NCI-H524 (cell line): Measurements from ENCODE around the gene ARID5B.

Experiments used
- DNase-seq, 2 experiments: peaks; one replicate each; lab custom pipeline; 2025; lab: John Stamatoyannopoulos, UW

The ARID5B gene

DNA sequence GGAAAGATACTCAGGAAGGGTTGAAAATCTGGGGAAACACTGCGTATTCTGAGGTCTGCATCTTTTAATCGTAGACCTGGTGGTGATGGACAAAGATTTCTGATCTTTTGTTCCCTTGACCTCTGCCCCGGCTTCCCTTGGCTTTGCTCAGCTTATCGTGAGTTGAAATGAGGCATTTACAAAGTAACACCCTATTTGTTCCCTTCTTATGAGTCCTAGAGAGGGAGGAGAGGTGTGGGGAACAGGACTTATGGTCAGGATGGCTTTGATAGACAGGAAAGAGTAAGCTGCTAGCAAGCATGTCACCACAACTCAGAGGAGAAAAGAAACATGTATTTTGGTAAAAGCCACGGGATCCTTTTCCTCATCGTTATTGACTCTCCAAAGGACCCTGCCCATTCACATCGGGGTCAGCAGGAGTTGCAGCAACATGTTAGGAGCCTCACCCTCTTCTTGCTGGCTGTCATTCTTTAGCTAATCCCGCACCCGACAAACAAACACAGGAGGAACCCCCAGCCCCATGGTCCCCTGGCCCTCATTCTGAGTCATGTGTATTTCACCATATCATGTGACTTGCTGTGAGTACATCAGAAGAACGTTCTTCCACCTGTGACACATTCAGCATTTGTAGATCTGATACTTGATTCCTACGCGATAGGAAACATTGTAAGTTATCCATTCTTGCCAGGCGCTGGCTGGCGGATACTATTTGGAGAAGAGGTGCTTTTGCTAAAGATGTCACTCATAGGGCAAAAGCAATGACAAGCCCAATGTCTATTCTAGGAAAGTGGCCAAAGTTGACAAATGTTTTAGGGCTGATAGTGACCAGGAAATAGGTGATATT lies 197.0 kb downstream of the ARID5B start:
- DNase-seq = no peak

DNA sequence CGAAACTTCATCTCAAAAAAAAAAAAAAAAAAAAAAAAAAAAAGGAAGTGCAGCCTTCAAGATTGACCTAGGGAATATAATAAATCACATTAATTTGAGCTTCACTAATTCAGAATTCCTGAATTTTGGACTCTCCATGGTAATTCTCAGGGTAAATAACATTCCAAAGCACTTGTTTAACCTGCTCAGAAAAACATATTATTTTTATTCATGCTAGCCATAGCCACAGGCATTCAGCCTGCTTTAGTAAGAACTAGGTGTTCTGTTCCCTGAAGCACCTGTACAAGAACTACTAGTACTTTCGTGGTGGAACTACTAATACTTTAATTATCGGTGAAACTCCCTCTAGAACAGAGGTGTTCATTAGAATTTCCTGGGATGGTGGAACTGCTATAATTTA lies 197.8 kb downstream of the ARID5B start:
- DNase-seq = no peak

DNA sequence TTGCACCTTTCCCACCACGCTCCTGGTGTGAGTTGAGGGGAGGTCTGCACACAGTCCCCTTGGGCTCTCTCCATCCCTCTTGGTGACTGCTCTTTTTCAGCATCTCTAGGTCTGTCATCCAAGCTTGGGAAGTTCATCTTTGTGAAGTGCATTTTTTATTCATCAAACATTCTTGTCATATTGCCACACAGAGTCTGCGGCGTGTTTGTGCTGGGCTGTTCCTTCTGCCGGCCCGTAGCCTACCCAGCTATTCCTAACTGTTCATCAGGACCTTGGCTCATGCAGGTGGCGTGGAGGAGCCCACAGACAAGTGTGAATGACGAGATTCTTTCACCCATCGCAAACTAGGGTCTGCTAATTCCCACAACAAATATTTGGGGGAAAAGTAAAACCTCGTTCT lies 202.4 kb downstream of the ARID5B start:
- no peak for DNase-seq

DNA sequence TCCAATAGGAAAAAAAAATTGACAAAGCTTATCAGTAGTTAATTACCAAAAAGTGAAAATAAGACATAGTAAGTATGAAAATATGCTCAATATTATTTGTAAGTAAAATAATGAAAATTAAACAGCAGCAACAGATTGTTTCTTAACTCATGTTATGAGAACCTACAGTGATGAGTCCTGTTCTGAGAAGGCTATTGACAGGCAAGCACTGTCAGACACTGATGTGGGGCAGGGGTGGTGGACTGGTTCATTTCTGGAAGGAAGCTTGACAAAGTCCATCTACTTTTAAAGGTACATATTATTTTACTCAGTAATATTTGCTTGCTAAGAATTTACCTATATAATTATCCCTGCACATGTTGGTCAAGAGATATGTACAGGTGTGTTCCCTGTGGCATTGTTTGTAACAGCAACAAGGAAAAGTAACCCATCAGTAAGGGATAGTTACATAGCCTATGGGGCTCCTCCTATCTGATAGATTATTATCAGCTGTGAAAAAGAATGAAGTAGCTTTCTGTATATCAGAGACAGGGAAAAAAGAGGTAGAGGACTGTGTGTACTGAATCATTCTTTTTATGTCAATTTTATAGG lies 205.5 kb downstream of the ARID5B start:
- DNase-seq = no peak

DNA sequence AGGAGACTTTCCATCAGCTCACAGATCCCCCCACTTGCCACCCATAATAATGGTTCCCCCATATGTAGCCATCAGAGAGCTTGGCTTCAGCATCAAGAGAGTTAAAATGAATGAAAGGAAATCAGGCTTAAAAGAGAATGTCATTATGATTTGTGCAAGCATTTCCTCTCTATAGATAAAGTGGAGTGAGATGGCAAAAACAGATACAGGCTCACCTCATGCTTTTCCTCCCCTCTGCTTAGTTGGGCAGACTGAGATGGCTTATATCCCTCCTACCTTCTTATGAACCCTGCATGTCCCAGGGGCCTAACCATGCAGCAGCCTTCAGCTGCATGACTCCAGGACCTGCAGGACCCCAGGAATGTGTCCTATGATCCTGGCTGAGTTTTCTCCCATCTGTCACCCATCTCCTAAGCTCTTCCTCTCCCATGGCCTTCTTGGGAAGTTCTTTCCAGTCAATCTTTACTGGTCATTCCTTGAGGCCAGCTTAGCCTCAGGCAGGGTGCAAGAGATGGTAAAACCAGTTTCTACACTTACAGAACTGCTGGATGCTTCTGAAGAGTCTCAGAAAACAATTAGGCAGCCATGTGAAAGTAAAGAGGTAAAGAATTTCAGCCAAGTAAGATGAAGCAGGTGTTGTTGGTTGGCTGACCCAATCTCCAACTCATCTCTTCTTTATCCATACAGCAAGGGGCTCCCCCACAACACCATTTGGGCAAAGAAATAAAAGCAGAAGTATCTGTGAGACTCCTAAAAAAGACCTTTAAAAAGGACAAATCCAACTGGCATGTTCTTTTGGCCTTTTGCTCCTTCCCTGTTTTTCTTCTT lies 207.5 kb downstream of the ARID5B start:
- no peak for DNase-seq

DNA sequence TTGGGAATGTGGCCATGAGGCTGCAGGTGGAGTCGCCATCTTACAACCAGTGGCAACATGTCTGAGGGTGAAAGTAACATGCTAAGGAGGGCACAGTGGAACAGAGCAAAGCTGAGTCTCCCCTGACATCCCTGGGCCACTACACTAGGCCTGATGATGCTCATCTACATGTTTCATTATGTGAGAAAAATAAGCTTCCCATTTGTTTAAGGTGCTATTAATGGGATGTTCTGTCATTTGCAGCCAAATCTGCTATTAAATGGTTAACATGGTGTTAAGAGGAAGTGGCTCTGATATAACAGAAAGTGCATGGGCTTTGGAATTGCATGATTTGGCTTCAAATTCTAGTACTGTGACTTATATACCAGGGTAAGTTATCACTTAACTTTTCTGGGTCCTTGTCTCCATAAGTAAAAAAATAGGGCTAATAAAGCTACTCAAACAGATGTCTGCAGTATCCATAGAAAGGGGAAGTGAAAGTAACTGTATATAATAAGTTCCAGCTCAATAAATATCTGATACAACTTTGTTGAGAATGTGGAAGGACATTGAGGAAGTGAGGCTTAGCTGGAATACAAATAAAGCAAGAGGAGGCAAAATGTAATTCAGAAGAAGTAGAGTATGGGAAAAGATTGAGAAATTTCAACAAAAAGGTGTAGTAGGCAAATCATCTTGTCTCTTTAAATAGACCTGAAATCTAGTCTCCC lies 208.2 kb downstream of the ARID5B start:
- no peak for DNase-seq

DNA sequence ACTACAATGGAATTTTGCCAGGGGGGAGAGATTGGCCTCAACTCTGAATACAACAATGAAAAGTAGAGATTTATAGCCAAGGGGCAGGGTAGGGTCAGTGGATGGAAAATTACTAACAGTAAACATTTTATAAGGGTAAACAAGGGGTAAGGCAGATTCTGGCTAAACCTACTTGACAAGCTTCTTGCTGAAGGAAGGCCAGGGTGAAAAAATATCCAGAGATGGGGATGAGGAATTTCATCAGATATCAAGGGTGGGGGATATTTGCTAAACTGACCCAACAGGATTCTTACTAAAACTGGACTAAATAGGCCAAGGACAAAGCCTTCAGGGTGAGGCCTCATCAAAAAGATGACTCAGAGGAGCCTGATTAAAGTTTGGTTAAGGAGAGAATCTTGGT lies 210.8 kb downstream of the ARID5B start:
- DNase-seq = no peak

DNA sequence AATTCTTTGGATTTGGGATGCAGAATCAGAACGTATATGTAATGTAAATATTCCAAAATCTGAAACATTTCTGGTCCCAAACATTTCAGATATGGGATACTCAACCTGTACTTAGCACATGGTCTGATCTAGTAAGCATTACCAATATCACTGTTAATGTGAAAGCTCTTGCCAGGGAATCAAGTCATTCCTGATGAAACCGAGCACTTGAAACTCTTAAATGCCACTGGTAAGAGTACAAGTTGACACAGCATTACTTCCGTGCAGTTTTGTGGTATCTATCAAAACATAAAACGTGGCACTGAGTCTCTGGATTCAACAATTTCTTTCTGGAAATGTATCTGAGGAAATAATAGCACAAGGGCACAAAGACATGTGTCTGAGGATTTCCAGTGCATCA lies 211.5 kb downstream of the ARID5B start:
- no peak for DNase-seq

GRCh38 chr10:62113680-62114079 lies 212.2 kb downstream of the ARID5B start:
- DNase-seq = no peak

- no peak for DNase-seq
These were observed 213.8 kb downstream of the ARID5B start for GRCh38 chr10:62115321-62115720.

DNA sequence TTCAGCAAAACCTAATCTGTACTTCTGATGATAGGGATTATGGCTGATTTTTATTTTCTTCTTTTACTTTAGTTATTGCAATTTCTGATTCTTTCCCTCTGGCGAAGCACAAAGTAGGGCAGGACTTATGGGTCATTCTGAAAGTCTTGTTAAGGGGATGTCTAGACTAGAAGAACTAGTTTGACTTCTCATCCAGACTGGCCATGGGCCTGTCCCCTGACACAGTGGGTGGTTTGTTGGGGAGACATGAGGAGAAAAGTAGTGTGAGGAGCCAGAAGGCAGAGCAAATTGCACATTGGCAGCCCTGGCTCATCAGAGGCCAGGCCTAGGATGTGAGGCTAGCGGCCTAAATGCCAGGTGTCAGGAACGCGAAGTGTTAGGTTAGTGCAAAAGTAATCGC lies 214.3 kb downstream of the ARID5B start:
- DNase-seq = no peak

DNA sequence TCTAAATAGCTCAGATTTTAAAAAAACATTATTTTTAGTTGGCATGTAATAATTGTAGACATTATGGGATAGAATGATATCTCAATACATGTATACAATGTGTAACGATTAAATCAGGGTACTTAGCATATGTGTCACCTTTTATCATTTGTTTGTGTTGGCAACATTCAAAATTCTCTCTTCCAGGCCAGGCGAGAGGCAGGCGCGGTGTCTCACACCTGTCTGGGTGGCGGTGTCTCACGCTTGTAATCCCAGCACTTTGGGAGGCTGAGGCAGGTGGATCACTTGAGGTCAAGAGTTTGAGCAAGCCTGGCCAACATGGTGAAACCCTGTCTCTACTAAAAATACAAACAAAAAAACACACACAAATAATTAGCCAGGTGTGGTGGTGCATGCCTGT lies 215.4 kb downstream of the ARID5B start:
- DNase-seq = no peak

DNA sequence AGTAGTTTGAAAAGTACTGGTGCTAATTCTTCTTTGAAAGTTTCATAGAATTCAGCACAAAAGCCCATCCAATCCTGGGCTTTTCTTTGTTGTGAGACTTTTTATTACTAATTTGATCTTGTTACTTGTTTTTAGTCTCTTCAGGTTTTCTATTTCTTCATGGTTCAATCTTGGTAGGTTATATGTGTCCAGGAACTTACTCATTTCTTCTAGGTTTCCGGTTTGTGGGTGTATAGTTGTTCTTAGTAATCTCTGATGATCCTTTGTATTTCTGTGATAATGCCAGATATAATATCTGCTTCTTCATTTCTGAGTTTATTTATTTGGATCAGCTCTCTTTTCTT lies 219.7 kb downstream of the ARID5B start:
- DNase-seq = no peak

- DNase-seq = no peak
These were observed 226.5 kb downstream of the ARID5B start for GRCh38 chr10:62127975-62128374.

GRCh38 chr10:62130948-62131347 lies 229.4 kb downstream of the ARID5B start:
- no peak for DNase-seq

DNA sequence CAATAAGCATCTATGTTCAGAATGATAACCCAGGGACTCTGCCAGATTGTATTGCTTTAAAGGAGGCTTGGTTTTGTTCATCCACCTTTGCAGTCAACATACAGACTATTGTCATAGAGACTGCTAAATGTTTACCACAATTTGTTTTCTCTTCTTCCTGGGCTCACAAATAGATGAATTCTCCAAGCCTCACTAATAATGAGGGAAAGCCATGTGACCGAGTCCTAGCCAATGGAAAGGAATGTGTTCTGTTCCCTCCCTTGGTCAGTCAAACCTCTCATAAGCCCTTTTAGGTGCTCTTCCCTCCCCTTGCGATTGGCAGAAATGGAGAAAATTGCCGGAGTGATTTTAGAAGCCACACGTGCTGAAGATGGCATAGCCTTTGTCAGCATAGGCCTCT lies 230.2 kb downstream of the ARID5B start:
- DNase-seq = no peak

DNA sequence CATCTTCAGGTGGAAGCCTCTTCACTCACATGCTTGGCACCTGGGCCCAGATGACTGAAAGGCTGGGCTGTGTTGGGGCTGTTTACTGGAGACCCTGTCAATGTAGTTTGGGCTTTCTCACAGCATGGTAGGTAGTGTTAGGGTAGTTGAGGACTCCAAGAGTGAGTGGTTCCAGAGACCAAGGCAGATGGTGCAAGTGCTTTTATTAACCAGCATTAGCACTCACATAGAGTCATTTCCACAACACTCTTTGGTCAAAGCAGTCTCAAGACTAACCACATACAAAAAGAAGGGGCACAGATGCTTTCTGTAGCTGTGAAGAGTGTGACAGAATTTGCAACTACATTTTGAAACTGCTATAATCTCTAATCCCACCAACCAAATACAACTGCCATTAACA lies 232.1 kb downstream of the ARID5B start:
- no peak for DNase-seq

DNA sequence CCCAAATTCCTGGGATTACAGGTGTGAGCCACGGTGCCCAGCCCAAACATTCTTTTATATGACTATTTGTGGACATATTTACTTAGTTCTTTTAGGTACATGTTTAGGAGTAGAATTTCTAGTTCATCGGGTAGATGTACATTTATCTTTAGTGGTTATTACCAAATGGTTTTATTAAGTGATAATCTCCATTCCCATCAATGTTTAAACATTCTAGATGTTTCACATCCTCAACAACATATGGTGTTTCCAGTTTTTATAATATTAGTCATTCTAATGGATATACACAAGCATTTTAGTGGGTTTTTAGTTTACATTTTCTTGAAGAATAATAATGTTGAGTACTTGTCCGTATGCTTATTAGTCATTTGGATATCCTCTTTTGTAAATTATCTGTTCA lies 235.4 kb downstream of the ARID5B start:
- no peak for DNase-seq
